ENCODE data around the gene FKBP1A.

FKBP1A gene

DNA sequence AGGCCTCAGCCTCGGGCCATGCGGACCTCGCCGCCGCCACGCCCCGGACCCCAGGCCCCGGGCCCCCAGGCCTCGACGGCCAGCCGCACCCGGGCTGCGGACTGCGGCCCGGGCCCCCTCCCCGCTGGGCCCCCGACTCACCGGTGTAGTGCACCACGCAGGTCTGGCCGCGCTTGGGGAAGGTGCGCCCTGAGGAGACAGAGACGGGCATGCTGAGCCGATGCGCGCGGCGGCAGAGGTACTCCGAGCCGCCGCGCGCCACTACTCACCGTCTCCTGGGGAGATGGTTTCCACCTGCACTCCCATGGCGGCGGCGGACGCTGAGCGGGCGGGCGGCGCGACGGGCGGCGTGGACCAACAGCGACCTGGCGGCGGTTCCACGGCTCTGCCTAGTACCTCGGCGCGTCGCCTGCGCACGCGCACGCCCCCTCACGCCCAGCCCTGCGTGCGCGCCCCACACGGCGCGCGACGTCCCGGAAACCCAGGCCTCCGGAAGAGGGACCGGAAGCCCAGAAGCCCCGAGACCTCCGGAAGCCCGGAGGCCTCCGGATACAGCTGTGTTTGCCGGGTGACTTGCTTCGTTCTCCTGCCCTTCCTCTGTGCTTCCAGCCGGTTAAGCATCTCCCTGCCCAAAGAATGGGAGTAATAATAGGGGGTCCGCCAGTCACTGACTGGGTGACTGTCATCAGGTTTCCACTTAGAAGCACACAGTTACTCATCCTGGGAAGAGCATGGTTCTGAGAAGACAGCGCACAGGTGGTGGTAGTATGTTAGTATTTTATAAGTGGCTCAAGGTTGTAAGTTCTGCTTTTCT is at the start of gene FKBP1A:
FKBP1A (minus strand) TSS at position 362 of the 814 bp plus-strand sequence; CDS start at position 306, 56 bp downstream.
- peak; percentile 86 for DNase-seq (ENCODE audit: low read depth)

DNA sequence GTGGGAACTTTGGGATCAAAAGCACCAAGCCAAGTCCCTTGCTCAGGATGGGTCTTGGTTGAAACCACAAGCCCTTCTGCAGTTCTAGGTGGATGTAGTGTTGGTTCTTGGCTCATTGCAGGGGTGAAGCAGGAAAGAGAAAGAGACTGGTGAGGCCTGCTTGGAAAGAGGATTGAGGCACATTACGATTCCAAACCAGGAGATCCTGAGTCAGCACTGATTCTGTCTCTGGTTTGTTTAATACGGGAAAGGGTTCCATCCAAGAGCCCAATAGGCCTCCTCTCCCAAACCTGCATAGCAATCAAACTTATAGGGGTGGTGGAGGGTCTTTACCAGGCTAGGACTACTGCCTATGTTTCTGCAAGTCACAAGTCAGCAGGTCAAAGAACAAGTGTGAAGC is 49.5 kb upstream of the FKBP1A start:
- no peak for DNase-seq (ENCODE audit: low read depth)

DNA sequence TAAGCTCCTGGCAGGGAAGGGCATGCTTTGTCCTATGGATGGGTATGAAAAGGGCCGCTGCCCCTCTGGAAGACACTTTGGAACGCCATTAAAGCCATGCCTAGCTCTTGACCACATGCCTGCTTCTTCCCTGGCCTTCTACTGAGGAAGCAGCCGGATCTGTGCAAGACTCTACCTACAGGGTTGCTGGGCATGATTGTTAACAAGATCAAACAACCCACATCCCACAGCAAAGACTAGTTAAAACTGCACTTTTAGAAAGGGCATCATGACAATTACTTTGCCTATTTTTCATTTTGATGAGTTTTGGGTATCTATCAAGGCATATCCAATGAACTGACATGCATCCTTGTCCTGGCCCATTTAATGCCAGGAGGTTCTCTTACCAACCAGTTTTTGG is 48.3 kb upstream of the FKBP1A start:
- no peak for DNase-seq (ENCODE audit: low read depth)

DNA sequence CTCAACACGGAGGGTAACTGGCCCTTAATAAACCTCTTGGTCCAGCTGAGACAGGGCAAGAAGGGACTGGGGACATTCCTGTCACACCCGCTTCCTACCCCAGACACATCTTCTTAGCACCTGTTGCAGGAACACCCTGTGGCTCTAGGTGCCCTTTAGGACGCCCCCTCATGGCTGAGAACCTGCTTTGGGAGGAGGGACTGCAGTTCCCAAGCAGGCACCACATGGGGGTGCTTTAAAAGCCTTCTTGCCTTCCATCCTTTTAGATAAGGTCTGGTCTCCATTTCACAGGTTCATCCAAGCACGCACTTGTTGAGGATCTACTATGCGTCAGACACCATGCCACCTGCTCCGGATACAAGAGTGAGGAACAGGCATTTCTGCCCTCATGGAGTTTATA is 47.2 kb upstream of the FKBP1A start:
- peak; percentile 28 for DNase-seq (ENCODE audit: low read depth)

DNA sequence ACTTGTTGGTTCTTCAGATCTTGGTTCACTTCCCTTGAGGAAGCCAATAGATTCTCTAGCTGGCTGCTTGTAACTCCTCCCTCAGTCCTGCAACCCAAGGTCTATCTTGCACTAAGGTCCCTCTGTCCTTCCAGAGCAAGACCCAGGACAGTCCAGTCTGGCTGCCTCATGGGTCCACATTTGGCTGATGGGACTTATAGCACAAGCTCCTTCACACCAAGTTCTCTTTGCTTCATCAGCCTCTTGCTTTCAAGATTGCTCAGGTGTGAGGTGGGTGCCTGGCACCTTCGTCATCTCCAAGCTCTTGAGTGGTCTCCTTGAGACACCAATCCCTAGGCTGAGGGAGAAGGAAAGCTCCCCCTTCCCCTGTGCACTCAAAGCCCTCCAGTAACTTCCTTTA is 45.5 kb upstream of the FKBP1A start:
- DNase-seq (ENCODE audit: low read depth) = no peak

DNA sequence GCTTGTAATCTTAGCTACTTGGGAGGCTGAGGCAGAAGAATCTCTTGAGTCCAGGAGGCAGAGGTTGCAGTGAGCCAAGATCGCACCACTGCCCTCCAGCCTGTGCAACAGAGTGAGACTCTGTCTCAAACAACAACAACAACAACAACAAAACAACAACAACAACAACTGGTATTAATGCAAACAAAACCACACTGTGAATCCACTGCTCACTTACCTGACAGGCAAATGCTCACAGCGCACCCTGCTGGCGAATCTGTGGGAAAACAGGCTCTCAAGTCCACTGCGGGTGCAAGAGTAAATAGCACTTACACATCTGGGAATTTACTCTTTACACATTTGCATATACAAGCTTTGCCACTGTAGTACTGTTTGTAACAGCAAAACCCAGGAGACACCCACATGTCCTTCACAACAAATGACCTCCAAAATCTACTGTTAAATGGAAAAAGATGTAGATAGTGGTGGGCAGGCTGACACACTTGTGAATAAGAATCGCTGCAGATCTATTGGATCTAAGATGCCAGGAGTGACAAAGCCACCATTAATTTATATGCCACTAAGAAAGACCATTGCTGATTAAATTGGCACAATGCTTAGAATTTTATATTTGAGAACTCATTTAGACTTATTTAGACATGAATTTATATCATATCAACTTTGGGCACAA is 44.5 kb upstream of the FKBP1A start:
- peak; percentile 83 for DNase-seq (ENCODE audit: low read depth)

DNA sequence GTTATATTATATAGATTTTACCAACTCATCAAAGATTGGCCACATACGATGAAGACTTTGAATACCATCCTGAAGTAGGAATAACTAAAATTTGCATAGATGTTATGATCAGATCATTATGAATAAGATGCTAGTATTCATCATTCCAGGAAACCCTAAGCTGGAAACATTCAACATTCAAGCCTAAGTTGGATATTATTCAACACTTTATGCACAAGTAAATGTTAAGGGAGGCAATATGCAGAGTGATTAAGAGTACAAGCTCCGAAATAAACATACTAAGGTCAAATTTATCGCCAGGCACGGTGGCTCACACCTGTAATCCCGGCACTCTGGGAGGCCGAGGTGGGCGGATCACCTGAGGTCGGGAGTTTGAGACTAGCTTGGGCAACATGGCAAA is 43.4 kb upstream of the FKBP1A start:
- no peak for DNase-seq (ENCODE audit: low read depth)

DNA sequence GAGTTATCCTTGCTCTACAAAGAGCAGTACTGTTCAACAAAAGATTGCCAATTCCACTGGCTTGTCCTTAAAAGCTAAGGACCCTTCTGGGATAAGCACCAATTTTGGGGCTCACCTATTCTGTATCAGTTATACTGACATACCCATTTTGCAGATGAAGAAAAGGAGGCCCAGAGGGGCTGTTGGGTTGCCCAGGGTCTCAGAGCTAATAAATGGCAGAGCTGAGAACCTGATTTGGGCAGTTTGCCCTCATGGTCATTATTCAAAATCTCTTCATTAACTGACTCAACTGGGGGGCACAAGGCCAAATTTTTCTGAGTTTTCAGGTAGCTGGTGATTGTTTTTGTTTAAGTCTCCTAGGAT is 42.5 kb upstream of the FKBP1A start:
- DNase-seq (ENCODE audit: low read depth) = no peak

DNA sequence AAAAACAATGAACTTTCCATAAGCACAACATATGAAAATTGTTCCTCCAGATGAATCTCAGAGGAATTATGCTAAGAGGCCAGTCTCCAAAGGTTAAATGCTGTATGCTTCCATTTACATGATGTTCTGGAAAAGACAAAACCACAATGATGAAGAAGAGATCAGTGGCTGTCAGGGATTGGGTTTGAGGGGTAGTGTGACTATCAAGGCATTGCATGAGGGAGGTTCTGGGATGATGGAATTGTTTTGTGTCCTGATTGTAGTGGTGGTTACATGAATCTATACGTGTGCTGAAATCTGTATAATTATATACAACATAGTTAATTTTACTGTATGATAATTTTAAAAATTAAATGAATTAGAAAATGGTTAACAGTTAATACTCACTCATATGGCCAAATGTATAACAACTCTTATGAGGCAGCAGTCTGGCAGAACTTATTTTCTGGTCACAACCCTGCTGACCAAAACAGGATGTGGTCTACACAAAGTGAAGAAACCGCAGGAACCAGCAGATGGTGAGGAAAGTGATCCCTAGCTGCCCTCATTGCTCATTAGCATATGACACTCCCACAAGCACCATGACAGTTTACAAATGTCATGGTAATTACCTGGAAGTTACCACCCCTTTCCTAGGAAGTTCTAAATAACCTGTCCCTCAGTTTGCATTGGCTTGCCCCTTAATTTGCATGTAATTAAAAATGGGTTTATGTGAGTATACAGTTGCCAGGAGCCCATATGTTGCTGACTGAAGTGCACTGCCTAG is 41.9 kb upstream of the FKBP1A start:
- peak; percentile 96 for DNase-seq (ENCODE audit: low read depth)

DNA sequence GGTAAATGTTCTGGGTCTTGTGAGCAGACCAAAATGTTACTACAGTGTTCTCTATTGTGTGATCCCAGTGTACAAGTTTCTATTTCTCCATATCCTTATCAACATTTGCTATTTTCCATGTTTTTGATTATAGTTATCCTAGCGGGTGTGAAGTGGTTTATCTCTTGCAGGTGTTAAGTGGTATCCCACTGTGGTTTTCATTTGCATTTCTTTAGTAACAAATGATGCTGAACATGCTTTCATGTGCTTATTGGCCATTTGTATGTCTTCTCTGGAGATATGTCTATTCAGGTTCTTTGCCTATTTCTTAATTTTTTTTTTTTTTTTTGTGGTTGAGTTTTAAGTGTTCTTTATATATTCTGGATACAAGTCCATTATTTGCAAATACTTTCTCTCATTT is 38.3 kb upstream of the FKBP1A start:
- DNase-seq (ENCODE audit: low read depth) = no peak

DNA sequence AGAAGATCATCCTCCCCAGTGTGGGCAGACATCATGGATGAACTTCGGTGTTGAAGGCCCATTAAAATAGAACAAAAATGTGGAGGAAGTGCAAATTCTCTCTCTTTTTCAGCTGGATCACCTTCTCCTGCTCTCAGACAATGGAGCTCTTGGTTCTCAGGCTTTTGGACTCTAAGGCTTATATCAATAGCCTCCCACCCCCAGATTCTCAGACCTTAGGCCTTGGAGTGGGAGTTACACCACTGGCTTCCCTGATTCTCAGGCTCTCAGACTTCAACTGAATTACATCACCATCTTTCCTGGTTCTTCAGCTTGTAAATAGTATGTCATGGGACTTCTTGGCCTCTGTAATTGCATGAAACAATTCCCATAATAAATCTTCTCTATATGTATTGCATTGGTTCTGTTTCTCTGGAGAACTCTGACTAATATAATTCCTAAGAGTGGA is 37.2 kb upstream of the FKBP1A start:
- peak; percentile 80 for DNase-seq (ENCODE audit: low read depth)

DNA sequence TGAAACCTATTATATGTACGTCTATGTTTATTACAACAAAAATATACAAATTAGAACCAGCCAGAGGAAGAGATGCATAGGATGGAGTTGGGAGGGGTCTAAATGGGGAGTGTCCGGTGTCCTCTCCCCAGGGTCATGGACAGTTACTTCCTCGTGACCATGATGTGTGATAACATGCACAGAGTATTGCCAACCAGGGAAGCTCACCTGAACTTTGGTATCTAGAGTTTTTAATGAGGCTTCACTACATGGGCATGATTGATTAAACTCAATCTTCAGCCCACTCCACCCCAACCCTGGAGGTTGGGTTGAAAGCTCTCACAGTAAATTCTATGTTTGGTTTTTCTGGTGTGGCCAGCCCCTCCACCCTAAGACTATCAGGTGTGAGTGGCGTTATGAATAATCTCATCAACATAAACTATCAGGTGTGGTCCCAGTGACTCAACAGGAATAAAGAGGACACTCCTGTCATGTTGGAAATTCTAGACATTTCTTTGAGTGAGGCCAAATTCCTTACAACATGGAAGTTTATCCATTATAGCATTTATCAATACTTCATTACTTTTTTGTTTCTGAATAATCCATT is 36.4 kb upstream of the FKBP1A start:
- no peak for DNase-seq (ENCODE audit: low read depth)

DNA sequence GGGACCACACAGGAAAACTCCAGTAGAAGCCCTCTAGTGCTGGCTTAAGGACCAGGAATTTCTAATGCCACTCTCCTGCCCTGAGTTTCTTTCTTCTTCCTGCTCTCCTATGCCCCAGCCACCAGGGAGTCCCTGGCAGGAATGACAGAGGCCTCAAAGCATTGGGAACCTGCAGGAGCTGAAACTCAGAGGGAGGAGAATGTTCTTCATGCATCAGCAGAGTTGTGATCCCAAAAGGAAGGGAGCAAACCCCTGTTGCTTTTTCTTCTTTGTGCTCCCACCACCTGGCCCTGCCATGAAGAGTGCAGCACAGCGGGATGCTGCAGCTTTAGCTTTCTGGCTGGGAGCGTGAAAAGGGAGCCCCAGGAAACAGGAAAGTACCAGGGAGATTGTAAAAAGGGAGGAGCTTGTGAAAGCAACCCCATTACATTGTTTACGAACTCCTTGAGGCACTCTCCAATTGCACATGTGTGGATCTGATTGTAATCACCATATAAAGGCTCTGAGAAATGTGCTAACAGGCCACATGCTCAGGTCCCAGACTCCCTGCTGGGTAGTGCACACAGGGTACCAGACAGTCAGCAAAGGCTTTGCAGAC is 34.7 kb upstream of the FKBP1A start:
- DNase-seq (ENCODE audit: low read depth) = peak; percentile 57

DNA sequence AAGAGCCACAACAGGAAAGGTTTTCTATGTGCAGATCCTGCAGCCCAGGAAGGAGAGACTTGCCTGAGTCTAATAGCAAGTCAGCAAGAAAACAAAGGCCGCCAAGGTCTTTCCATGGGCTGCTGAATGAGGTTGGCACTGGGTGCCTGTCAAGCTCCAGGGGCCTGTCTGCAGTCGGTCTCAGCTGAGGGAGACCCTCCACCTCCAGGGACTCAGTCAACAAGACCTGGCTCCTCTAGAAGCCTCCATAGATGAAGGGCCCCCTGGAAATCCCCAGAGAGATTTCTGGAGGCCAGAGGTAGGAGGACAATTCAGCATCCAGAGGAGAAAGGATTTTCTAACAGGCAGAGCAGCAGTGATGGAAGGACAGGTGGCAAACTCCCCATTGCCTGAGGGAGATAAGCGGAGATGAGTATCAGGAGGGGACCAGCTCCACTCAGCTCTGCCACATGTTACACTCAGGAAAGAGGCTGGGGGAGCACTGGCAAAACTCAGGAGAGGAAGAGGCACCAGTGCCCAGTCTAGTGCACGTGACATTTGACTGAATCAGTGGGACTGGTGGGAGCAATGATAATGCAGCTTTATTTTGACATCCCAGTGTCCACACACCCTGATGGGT is 33.5 kb upstream of the FKBP1A start:
- DNase-seq (ENCODE audit: low read depth) = no peak

DNA sequence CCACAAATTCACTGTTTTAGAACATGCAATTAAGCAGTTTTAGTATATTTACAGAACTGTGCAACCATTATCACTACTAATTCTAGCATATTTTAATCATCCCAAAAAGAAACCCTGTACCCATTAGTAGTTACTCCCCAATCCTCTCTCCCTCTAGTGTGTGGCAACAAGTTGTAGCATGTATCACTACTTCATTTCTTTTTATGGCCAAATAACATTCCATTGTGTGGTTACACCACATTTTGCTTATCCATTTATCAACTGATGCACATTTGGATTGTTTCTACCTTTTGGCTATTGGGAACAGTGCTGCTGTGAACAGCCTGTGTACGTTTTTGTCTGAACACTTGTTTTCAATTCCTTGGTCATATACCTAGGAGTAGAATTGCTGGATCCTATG is 31.5 kb upstream of the FKBP1A start:
- DNase-seq (ENCODE audit: low read depth) = no peak

DNA sequence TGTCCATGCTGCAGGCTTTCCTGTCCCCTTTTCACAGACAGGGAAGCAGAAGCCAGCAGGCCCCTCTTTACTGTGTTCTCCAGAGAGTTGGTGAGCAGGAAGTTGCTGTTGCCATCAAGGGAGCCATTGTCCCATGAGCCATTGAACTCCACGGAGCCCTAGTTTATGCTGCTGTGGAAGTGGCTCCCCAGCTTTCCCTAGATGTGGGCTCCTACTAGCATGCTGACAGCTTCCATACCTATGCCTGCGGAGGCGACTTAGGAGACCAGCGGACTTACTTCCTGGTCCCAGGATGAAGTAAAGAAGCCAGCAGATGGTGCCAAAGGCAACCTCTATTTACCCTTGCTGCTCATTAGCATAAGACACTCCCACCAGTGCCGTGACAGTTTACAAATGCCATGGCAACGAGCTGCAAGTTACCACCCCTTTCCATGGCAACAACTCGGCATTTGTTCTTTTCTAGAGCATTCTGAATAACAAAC is 30.8 kb upstream of the FKBP1A start:
- DNase-seq (ENCODE audit: low read depth) = peak; percentile 85

DNA sequence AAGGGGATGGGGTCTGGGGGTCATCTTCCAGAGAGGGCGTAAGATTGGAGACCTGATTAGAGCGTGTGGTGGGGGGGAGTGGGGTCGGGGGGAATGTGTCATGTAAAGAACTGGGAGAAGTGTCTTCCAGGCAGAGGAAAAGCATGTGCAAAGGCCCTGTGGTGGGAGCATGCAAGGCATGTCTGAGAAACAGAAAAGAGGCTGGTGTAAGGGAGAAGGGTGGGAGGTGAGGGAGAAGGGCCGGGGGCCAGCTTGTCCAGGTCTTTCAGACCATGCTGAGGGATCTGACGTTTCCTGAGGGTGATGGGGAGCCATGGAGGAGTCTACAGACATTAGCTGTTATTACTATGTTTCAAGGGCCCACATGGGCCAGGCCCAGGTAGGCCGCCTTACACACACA is 30.4 kb upstream of the FKBP1A start:
- DNase-seq (ENCODE audit: low read depth) = no peak

DNA sequence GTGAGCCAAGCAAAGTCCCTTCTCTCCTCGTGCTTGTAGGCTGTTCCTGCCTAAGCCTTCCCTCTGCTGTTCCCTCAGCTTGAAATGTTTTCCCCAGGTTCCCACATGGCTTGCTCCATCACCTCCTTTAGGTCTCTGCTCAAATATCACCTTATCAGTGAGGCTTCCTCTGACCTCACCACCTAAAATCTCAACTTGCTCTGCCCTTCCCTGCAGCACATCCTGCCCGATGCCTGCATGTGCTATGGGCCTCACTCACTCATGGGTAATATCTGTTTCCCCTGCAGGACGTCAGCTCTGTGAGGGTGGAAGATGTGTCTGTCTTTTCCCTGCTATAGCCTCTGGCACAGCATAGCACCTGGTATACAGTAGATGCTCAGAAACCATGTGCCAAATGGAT is 29.9 kb upstream of the FKBP1A start:
- no peak for DNase-seq (ENCODE audit: low read depth)

DNA sequence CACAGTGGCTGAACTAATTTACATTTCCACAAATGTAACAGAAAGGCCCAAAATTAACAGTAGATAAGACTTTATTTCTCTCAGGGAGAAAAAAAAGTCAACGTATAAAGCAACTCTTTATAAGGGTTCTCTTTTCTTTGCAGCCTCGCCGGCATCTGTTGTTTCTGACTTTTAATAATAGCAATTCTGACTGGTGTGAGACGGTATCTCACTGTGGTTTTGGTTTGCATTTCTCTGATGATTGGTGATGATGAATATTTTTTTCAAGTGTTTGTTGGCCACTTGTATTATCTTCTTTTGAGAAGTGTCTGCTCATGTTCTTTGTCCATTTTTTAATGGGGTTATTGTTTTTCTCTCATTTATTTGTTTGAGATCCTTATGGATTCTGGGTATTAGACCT is 27.2 kb upstream of the FKBP1A start:
- DNase-seq (ENCODE audit: low read depth) = no peak

DNA sequence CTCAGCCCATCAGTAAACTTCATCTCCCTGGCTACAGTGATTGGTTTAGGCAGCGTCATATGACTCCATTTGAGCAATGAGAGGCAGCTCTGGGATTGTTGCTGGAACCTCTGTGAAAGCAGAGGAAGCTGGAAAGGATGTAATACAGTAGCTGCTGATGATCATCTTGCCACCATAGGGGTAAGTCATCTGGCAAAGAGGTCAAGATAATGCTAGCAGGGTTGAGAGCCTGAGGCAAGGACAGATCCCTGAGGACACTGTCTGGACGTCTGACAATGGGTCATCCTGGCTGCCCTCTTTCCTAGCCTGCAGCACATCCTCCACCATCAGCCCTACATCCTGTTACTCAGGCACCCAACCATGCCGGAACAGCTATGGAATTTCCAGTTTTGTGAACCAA is 25.5 kb upstream of the FKBP1A start:
- peak; percentile 38 for DNase-seq (ENCODE audit: low read depth)

DNA sequence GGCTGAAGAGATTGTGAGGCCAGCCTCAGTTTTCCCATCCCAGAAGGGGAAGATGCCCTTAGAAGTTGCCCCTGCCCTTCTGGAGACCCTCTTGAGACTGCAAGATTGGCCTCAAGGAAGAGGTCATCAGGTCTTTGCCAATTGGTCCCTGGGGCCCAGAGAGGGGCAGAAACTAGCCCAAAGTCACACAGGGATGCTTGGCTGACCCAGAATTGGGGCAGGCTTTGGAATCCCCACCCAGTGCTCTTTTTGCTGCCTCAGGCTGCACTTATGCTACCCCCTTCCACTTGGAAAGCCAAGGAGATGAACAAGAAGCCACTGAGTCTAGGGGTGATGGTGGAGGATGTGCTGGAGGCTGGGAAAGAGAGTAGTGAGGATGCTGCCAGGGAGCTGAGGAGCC is 24.9 kb upstream of the FKBP1A start:
- DNase-seq (ENCODE audit: low read depth) = no peak

DNA sequence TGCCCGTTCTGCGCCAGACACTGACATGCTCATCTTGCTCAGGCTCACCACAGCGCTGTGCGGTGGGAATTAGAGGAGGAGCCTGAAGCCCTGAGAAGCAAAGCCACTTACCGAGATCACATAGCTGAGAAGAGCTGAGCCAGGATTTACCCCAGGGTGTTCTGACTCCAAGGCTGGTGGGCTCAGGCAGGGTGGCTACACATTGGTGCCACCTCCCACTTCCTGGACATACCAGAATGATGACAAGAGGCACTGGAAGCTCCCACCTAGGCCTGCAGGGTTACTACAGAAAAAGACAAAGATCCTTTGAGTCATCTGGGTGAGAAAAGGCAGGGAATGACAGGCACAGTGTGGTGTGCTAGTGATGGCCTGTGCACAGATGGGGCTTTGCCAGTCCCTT is 24.4 kb upstream of the FKBP1A start:
- DNase-seq (ENCODE audit: low read depth) = peak; percentile 47
